Hematopoietic multipotent progenitor cell treated with erythropoietin and hydrocortisone succinate and interleukin-3 and kit ligand, for 15 days (in vitro differentiated cells): ENCODE measurements around the gene ROR2.
"Not testable (repeated sequence)": the region's sequence is repeated elsewhere in the genome, so short reads cannot be mapped to it uniquely, and the experiment has no call there.

Experiments used
- DNase-seq: peaks from one replicate; pipeline ENCODE4 v3.0.0-alpha.2; 2015; ENCODE audit warnings: low spot score

ROR2 gene

DNA sequence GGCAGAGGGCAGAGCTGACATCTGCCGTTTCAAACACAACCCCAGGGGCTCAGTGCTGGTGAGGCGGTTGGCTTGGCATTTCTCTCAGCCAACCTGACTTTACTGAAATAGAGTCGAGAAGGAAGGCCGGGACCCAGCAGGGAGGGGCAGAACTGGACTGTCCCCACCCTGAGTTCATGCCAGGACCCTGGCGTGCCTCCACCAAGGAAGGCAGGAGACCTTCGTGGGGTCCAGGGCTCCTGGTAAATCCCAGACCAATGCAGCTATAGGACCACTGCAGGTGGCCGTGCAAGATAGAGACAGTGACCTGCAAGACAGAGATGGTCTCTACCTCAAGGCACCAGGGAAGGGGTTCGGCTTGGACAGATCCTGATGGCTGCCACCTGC, 132.9 kb downstream of the ROR2 start:
- DNase-seq, result no peak

DNA sequence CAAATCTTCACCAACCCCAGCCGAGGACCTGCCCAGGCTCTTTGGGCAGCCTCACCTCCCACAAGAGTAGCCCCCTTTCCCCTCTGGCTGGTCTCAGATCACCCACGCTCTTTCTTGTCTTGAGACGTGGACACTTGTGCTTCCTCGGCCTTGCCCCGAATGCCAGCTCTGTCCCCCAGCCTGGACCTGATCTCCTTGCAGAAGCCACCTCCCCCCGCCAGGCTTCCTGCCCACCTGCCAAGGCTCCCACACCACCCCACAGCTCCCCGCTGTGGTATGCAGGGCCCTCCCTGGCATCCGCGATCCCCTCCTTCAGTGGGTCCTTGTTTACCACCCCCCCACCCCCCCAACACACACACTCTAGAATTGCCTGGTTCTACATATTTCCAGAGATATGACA, 133.7 kb downstream of the ROR2 start:
- DNase-seq, result no peak

DNA sequence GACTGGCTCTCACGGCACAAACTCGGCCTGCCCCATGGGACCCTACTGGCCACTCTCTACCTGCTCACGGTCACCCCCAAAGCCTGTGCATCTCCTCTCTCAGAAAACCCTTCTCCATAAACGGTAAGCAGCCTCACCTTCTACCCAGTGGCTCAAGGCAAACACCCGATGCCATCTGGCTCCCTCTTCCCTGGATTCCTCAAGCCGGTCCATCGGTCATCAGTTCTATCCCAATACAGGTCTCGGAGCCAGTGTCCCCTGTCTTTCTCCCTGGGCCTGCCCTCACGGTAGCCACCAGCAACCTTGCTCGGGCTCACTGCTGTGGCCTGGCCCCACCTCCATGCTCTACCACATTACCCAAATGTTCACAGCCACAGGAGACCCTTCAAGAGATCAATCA, 134.1 kb downstream of the ROR2 start:
- no peak for DNase-seq

DNA sequence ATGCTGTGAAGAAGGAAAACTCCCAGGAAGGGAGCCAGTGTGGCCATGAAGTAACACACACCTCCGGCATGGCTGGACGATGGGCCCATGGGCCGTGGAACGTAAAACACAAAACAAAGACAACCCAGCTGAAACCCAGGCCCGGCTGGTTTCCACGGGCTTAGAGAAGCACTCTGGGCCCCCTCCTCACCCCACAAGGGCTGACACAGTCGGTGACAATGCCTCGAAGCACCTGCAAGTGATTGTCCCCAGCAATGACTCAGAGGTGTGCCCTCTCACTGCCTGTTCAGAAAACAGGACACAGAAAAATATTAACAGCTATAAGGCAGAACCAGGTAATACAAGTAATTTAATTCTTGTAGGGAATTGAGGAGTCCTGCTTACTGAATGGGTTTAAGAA, 135.3 kb downstream of the ROR2 start:
- no peak for DNase-seq

DNA sequence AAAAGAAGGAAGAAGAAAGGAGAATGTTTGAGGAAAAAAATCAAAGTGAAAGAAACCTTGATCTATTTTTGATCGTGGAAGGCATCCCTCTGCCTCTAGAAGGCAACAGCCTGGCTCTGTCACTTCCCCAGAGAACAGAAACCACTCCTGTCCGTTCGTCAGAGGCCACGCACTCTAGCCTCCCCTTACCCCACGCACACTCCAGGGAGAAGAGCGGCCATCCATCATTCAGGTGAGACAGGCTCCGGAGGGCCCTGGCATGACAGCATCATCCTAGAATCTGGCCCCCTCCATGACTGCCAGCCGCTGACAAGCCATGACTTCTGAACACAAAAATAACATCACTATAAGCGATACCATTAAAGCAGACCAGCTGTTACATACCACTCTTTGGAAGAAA, 135.8 kb downstream of the ROR2 start:
- DNase-seq, result no peak

DNA sequence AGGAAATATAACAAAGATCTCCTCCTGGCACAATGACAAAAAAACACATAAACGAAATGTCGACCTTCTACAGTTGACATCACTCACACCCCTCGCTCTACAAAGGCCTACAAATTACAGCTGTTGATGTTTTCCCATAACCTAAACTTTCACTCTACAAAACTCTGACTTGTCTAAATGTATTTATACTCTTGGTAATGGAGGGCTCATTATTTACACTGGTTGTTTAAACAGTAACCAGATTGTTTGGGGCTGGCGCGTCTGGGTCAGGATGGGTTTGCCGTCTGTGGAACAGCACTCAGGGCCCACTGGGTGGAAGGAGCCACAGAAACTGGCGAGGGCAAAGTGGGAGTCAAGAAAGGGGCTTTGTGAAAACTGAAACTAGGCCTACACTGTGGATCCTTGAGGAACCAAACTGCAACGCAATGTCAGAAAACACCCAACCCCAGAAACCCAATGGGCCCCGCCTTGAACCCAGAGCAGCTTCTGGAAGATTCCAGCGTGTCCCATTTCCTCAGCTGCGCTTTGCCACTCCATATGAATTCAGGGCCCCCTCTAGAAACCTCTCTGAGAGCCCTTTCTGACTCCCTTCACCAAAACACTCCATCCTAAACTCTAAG, 136.7 kb downstream of the ROR2 start:
- DNase-seq, result no peak

DNA sequence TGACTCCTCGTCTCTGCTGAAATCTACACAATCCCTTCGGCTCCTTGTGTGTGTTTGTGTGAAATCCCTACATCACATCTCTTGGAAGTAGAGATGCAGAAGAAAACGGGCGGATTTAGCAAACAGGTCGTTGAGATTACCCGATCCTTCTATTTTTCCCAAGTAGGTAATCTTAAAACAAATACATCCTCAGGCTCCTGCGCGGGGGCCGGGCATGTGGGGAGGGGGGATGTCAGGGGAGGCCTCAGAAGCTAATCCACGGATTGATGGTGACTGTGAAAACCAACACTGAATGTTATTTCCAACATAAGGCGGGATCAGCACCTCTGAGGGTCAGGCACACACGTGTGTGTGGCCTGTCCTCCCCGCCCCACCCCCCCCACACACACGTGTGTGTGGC, 137.8 kb downstream of the ROR2 start:
- no peak for DNase-seq

DNA sequence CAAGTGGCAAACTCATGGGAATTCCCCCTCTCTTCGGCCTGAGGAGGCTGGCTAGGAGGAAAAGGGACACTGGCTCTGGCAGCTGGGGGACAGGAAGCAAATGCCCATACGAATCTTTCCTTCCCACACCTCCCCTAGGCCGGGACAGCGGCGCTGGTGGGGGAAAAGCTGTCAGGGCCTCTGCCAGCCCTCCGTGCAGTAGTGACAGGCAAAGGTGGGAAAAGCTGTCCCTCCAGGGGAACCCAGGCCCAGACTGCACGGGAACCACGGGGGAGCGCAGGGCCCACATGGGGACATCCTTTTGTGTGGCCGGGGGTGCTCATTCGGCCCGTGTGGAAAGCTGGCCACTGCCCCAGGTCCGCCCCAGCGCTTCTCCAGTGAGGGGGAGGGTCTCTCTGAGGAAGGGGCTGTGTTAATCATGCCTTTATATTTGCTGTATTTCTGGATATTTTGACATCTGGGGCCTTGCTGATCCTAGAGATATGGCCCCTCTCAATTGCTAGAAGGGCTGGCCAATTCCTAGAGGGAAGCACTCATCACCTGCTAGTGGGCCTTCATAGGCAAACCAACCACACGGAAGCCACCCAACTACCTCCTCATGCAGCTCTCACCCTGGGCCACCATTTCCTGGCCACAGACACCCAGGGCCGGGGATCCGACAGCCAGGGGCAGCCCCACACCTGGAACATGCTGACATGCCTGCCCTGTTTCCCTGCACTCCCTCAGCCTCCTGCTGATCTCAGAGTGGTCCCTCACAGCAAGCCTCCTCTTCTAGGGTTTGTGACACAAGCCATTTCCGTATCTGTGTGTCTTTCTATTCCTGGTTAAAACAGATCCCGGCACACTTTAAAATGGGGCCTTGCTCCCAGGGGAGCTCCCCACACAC, 138.8 kb downstream of the ROR2 start:
- DNase-seq, result no peak

DNA sequence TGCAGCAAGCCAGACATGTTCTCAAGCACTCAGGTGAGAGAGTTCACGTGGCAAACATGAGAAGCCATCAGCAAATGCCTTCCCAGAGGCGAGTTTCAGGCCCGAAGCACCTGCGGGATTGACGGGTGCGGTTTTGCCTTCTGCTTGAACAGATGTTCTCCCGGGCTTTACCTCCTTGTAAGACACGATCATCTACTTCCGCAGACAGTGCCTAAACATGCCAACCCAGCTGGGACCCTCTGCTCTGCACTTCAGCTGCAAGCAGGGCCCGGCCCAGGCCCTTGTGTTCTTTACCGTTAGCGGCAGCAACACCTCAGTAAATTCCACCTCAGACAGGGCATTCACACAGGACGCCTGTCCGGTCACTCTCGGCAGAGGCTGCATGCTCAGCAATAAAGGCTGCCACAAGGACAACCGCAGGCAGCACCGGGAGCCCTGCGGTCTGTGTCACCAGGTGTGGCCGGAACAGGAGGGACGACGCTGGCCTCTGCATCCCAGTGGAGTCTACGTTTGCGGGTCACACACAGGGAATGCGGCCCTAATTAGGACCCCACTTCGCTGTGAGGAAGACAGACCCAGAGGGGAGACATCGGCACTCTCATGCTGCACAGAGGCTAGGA, 139.6 kb downstream of the ROR2 start:
- DNase-seq, result no peak

DNA sequence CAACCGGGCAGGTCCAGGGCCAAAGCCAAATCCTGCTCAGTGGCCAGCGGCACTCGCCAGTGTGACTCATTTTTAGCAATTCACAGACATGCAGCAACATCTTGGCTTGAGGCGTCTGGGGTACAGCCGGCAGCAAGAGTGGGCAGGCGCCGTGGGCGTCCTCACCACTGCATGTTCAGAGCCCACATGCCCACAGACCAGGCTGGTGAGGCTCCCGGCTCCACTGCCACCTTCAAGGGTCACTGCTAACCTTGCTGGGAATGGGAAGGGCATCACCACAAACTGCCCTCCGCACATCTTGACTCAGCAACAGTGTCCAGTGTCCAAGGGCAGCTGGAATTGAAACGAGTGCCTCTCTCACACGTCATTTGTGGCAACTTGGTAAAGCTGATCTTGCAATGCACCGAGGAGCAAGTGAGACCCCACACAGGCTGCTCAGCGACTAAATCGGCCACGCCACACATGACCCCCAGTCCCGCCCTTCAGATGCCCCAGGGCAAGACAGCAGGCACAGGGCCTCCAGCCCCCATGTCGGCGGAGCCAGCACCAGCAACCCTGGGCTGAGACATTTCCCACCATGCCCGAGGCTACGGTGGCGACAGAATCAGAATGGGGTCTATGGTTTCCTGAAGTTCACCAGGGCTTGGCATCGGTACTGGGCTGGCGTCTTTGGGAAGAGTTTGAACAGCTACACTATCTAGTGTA, 140.3 kb downstream of the ROR2 start:
- DNase-seq, result no peak

DNA sequence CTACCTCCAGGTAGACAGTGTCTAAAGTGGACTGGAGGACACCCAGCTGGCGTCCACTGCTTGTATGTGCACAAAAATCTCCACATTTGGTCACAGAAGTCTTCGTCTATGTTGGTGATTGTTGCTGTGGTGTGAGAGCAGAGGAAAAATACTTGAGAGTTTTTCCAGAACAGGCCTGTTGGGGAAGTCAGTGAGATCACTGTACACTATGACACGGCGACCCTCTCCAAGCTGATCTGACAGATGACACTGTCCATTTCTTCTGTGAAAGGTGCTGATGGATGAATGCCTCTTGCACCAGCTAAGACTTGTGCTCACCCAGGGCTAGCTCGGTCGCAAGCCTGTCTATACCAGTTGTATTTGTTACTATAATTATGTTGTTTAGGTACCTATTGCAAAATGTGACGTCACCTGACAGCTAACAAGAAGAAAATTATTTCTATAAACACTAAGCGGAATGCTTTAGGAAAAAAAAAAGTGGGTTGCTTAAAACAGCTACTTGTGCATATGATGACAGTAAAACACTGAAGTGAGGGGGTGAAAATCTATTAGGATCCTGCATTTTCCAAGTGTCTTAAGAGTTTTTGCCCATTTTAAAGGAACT, 142.3 kb downstream of the ROR2 start:
- no peak for DNase-seq

DNA sequence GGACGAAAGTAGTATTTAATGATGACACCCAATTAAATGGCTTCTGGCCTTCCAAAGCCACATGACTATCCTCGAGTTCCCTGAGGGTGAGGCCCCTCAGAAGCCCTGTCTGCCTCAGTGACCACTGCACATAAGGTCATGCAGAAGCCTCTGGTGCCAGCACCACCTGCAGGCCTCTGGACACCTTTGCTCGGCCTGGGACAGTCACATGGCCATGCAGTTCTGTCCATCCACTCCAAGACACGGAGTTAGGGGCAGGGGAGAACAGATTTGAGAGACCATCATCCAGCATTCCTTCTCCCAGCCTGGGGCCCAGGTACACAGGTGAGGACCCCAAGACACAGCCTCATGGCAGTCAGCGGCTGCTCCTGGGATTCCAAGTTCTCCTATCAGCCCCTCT, 145.0 kb downstream of the ROR2 start:
- no peak for DNase-seq

DNA sequence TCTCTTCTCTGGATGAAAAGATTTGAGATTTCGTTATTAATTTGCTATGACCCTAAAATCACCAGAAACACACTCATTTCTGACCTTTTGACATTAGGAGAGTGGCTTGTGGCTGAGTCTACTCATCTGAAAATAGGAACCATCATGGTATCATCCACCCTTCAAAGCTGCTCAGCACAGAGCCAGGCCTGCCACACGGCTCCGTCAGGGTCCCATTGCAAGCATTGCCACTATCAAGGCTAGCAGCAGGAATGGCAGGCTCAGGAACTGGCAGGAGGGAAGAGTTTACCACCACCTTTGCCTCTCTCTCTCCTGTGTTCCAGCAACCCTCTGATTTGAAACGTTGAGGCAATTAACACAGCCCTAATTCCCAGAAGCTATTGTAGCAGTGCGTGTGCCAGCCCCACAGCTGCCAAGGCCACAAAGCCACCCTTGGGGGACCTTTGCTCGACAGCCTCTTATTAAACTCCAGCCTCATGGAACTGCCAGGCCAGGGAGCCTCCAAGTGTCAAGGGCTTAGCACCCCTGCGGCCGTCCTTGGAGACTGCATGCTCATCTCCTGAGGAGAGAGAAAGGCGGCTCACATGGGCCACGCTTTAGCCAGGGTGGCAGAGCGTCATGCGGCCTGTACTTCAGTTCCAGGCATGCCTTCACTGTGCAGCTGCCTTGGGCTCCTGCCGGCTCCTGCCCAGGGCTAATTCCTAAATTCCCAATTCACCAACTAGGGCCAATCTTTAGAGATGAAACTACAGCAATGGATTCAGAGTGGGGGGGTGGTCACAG, 145.9 kb downstream of the ROR2 start:
- no peak for DNase-seq

DNA sequence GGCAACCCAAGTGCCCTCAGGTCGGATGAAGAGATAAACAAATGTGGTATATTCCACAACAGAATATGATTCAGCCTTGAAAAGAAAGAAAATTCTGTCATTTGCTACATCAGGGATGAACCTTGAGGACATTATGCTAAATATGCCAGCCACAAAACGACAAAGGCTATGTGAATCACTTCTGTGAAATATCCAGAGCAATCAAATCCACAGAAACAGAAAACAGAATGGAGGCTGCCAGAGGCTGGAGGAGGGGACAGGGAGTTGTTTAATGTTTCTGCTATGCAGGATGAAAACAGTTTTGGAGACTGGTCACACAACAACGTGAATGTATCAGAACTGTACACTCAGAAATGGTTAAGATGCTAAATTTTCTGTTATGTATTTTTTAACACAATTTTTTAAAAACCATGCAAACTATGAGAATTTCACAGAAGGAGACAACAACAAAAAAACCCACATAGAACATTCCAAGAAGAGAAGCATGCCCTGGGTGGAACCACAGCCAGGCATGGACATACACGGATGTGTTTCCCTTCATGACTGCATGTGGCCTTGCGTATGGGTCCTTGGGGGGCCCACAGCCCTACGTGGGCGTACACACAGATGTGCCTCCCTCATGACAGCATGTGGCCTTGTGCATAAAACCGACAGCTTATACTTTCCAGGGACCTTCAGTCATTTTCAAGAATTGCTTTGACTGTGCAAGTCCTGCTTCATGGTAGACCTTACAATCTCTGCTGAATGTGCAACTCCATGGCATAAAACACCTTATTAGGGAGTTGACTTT, 146.7 kb downstream of the ROR2 start:
- DNase-seq, result no peak

DNA sequence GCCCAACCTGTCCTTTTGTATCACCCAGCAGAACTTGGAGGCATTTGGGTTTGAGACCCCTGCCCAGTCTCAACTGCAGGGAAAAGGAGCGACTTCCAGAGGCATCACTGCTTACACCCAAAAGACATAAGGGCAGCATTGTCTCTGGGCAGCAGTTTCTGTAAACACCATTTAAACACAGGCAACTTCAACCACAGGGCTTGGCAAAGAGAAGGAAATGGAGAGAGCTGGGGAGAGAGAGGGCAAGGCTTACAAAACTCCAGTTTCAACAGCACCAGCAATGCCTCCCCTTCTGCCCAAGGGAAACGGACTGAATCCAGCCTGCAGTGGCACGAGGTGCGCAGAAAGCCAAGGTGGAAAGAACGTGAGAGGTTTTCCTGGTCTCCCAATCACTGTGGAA, 147.6 kb downstream of the ROR2 start:
- no peak for DNase-seq

DNA sequence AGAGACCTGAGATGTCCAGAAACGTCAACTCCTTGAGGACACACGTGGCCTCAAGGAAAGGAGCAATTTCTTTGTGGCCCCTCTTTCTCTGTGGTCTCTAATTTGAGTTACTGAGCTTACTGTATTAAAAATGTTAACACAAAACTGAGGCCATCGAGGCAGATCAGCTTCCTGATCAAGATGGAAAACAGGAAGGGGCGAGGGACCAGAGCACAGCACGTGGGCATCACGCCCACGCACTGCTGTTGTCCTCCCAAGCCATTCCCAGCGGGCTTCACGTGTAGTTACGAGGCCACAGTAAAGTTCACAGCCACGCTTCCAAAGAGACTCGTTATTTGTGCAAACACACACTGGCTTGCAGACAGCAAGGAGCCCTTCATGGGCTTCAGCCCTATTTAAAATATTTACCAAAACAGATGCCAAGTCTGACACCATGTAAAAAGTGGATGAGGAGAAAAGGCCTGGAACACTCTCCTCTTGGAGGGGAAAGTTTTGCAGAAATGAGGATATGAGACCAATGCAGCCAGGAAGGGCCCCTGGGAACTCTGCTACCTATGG, 149.5 kb downstream of the ROR2 start:
- no peak for DNase-seq

DNA sequence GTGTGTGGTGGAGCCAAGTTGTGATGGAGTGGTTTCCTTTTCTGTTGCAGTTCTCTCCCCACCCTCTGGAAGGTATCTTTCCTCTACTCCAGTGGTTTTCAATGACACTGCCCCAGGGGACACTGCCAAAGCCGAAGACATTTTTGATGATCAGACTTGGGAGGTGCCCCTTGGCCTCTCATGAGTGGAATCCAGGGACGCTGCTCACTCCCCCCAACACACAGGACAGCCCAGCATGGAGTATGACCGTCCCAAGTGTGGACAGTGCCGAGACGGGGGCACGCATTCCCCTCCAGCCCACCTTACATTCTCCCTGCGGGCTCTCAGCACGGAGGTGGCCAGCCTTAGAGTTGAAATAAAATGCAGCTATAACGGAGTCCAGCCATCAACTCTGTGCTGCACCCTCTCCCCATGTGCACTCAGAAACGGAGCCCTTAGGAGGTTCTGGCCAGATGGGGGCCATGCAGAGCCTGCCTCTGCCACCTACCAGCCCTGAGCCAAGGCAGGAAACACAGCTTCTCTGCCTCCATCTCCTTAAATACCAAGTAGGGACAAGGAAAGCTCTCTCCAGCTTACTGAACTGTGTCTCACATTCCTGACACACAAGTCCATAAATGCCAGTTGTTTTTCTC, 150.8 kb downstream of the ROR2 start:
- DNase-seq, result no peak

DNA sequence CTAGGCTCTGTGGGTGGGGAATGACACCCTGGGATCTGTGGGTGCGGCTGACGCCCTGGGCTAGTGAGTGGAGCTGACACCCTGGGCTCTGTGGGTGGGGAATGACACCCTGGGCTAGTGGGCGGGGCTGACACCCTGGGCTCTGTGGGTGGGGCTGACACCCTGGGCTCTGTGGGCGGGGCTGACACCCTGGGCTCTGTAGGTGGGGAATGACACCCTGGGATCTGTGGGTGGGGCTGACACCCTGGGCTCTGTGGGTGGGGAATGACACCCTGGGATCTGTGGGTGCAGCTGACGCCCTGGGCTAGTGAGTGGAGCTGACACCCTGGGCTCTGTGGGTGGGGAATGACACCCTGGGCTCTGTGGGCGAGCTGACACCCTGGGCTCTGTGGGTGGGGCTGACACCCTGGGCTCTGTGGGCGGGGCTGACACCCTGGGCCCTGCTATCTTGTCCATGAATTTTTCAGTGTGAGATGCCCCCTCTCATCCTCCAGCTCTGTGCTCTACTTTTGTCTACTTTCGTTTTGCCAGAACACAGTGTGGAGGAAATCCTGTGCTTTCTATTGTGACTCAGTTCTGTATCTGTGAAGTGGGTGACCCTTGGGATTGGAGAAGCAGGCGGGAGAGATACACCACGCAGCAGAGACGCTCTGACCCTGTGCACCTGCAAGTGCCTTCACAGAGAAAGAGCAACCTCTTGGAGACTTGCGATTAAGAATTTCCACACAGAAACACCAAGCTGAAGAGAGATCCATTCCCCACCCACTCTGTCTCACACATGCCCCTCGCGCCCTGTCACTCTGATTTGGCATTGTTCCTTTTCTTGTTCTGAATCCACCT, 151.5 kb downstream of the ROR2 start:
- DNase-seq, result peak; percentile 60

DNA sequence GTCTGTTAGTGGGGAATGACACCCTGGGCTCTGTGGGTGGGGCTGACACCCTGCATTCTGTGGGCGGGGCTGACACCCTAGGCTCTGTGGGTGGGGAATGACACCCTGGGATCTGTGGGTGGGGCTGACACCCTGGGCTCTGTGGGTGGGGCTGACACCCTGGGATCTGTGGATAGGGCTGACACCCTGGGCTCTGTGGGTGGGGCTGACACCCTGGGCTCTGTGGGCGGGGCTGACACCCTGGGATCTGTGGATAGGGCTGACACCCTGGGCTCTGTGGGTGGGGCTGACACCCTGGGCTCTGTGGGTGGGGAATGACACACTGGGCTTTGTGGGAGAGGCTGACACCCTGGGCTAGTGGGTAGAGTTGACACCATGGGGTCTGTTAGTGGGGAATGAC, 152.5 kb downstream of the ROR2 start:
- not testable (repeated sequence) for DNase-seq
